ENCODE measurements around the gene CEACAM19.
A peak's percentile ranks its signal among the peaks of the same experiment; 100 is the strongest.
"Not testable (repeated sequence)": the region's sequence is repeated elsewhere in the genome, so short reads cannot be mapped to it uniquely, and the experiment has no call there.

The CEACAM19 gene

DNA sequence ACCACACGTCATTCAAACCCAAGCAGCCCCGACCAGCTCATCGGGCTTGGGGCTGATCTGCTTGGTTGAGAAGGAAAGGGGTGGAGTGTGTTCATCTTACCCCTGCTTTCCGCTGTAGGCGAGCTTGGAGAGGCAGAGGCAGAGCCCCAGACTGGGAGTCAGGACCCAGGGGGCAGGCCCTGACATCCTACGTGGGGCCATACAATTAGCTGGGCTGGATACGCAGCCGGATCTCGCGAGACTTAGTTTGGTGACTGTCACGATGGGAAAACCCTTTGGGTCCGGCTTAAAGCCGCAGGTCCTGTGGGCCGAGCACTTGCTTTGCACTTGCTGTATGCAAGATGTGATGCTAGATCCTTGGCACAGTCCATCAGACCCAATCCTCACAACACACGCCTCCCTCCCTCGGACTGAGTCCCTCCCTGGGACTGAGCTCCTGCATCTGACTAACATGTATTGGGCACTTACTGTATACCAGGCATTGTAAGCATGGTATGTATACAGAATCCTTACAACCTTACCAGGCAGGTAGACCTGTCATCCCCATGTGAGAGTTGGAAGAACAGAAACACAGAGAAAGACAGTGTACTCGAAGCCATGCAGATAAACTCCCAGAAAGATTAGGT, 31.4 kb downstream of the CEACAM19 start:
- no peak for DNase-seq

DNA sequence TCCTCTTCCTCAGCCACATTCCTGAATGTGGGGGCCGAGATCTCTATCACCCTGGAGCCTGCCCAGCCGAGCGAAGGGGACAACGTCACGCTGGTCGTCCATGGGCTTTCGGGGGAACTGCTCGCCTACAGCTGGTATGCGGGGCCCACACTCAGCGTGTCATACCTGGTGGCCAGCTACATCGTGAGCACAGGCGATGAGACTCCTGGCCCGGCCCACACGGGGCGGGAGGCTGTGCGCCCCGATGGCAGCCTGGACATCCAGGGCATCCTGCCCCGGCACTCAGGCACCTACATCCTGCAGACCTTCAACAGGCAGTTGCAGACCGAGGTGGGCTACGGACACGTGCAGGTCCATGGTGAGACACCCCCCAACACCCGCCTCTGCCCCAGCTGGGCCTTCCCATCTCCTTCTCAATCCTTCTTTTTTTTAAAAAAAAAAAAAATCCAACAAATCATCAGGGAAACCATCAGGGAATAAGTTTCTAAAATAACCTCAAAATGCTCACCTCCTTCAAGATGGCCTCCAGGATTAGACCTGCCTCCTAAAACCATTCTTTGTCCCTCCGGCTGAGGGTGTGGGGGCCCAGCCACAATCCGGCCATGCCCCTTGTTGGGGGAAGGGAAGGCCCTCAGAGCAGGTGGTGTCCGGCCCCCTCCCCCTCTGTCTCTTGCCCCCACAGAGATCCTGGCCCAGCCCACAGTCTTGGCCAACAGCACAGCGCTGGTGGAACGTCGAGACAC, 32.2 kb downstream of the CEACAM19 start:
- DNase-seq = no peak

DNA sequence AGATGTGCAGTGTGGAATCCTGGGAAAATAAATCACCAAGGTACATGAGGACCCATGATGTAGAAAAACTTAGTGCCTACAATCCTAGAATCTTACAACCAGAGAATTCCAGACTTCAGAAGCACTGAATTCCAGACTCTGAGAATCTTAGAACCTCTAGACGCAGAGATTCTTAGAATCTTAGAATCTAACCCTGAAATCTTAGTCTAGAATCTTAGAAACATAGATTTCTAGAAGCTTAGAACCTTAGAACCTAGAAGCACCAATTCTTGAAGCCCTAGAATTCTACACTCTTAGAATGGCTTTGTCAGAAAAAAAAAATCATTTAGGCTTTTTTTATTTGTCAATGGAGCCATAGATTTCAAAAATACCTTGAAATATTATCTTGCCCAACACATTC, 33.7 kb downstream of the CEACAM19 start:
- no peak for DNase-seq

DNA sequence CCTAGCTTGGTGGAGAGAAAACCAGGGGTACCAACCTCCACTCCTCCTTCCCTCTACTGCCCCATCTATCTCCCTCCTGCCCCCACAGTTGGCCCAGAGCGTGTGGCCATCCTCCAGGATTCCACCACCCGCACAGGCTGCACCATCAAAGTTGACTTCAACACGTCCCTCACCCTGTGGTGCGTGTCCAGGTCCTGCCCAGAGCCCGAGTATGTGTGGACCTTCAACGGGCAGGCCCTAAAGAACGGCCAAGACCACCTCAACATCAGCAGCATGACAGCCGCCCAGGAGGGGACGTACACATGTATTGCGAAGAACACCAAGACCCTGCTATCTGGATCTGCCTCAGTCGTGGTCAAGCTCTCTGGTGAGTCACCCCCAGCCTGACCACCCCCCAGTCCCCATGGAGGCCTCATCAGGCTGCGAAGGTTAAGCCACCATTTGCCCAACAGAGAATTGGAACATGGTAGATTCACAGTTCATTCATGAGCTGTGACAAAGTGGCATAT, 34.3 kb downstream of the CEACAM19 start:
- DNase-seq = no peak

DNA sequence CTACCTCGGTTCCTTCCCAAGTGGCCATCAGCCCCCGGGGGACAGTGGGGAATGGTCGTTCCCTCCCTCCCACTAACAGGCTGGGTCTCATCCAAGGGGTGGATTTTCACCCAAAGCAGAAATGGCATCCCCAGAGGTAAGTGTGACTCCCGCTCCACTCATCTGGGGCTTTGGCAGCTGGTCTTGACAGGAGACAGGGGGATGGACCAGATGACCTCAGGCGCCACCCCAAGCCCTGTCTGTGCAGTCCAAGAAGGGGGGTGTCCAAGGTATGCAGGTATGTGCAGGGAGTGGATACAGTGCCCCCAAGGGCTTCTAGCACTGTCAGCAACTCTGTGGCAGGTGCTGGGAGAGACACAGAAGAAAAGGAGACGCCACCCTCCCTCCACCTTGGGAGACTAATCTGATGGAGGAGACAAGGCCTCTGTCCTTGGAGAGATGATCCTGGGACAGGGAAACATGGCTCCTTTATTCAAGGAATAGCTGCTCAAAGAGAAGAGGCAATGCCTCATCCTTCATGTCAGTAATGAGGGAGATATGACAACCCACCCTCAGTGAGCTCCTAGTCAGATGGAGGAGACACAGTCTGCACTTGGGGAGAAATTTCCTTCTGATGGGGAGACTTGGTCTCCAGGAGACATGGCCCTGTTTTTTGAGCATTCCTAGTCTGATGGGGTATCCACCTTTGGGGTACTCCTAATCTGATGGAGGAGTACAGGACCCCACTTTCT, 35.4 kb downstream of the CEACAM19 start:
- DNase-seq = no peak

DNA sequence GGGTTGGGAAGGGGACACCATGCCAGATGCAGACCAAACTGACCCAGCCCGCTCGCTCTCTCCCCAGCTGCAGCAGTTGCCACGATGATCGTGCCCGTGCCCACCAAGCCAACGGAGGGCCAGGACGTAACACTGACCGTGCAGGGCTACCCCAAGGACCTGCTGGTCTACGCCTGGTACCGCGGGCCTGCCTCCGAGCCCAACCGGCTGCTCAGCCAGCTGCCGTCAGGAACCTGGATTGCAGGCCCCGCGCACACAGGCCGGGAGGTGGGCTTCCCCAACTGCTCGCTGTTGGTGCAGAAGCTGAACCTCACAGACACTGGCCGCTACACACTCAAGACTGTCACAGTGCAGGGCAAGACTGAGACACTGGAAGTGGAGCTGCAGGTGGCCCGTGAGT, 36.5 kb downstream of the CEACAM19 start:
- DNase-seq = no peak

DNA sequence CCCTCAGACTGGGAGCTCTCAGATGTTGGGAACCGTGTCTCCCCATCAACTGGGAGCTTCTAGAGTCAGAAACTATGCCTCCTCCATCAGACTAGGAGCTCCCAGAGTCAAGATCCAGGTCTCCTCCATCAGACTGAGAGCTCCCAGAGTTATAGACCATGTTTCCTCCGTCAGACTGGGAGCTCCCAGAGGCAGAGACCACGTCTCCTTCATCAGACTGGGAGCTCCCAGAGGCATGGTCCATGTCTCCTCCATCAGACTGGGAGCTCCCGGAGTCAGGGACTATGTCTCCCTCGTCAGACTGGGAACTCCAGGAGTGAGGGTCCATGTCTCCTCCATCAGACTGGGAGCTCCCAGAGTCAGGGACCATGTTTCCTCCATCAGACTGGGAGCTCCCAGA, 37.7 kb downstream of the CEACAM19 start:
- DNase-seq = no peak

DNA sequence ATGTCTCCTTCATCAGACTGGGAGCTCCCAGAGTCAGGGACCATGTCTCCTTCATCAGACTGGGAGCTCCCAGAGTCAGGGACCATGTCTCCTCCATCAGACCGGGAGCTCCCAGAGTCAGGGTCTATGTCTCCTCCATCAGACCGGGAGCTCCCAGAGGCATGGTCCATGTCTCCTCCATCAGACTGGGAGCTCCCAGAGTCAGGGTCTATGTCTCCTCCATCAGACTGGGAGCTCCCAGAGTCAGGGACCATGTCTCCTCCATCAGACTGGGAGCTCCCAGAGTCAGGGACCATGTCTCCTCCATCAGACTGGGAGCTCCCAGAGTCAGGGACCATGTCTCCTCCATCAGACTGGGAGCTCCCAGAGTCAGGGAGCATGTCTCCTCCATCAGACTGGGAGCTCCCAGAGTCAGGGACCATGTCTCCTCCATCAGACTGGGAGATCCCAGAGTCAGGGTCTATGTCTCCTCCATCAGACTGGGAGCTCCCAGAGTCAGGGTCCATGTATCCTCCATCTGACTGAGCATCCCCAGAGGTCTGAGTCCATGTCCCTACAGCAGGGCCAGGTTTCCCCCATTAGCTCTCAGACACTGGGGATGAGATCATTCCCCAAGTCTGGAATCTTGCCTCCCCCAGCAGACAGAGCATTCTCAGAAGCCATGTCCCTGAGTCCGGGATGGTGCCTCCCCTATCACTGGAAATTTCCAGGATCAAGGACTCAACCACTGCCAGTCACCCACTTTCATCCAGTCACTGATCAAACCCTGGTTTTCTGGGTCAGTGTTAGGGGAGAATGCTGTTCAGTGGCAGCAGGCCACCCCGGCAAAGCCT, 38.4 kb downstream of the CEACAM19 start:
- not testable (repeated sequence) for DNase-seq

DNA sequence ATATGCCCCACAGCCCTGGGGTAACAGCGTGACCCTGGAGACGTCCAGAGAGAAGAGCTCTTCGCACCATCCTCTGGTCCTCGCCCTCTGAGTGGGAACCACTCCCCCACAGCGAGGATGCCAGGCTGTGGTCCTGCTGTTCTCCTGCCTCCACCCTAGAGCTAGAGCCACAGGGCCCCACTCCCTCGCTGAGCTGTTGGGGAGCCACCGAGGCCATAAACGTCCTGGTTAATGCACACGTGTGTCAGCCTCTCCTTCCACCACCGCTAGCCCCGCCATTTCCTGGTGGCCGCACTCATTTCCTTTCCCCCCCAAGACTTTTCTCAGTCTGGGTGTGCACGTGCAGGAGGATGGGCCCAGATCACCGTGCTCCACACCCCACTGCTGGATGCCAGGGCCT, 39.2 kb downstream of the CEACAM19 start:
- DNase-seq = no peak

DNA sequence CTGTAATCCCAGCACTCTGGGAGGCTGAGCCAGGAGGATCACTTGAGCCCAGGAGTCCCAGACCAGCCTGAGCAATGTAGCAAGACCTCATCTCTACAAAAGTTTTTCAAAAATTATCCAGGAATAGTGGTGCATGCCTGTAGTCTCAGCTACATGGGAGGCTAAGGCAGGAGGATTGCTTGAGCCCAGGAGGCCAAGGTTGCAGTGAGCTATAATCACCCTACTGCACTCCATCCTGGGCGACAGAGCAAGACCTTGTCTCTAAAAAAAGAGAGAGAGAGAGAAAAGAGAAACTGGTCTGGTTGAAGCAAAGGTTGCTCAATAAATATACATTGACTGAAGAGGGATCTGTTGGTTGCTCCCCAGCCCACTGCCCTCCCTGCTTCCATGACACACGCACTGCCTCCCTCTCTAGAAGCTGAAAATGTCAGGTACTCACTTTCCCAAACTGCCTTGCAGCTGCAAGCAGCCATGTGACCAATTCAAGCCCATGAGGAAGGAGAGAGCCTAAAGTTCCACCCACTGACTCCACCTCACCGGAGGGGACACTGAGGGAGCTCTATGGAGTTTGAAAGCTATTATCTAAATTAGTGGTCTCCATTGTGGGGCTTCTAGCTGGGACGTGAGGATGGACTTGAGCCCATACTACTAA, 41.7 kb downstream of the CEACAM19 start:
- no peak for DNase-seq

DNA sequence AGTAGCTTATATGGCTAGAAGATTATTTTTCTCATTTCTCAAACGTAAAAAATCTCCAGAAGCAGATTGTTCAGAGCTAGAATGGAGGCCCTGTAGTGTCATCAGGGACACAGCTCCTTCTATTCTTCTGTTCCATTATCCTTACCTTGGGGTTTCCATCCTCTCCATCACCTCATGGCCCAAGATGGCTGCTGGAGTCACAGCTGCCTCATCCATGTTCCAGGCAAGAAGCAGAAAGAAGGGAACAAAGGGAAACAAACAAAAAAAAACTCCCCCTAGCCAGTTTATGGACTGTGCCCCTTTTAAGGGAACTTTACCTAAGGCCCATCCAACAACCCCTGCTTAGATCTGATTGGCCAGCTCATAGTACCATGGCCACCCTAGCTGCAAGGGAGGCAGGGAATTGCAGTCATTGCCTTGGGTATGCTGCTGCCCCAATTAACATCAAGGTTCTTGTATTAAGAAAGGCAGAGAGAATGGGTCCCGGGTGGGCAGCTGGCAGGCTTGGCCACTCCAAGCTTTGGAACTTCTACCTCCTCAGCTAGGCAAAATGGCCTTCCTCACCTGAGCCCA, 43.4 kb downstream of the CEACAM19 start:
- no peak for DNase-seq

DNA sequence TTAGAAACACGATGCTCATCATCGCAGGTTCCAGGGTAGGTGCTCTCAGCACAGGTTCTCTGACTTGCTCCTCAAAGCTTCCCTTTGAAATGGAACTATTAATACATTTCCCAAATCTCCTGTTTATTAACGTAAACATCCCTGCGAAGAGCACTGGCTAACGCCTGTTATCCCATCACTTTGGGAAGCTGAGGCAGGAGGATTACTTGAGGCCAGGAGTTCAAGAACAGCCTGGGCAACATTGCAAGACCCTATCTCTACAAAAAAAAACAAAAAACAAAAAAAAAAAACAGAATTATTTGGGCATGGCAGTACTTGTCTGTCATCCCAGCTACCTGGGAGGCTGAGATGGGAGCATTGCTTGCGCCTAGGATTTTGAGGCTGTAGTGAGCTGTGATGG, 46.3 kb downstream of the CEACAM19 start:
- DNase-seq = no peak

DNA sequence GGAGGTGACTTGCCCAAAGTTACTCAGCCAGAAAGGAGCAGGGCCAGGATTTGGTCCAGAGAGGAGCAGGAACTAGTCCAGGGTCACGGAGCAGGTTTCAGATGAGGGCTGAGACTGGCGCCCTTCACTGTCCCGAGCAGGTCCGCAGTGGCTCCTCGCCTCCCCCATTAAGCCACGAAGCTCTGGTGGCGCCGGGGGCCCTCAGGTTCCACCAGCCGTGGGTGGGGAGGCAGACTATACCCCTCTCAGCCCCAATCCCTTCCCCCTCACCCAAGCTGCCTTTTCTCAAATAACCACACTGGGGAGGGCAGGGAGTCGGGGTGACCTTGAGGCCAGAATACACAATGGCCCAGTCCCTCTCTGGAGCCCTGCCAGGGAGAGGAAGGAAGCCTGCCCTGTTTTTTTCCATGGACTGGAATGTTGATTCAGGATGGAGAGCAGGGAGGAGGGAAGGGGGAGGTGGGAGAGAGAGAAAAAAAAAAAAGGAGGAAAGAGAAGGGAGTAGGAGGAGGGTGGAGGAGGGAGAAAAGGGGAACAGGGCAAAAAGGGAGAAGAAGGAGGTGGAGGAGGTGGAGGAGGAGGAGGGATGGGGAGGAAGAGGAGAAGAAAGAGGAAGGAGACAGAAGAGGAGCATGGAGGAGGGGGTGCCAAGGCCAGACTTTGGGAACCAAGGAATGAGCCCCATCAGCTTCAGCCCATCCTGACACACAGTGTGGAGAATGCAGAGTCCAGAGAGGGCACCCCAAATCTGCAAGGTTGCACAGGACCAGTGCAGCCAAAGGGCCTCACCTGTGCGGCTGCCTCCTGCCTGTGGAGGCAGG, 47.4 kb downstream of the CEACAM19 start:
- peak; percentile 48 for DNase-seq

DNA sequence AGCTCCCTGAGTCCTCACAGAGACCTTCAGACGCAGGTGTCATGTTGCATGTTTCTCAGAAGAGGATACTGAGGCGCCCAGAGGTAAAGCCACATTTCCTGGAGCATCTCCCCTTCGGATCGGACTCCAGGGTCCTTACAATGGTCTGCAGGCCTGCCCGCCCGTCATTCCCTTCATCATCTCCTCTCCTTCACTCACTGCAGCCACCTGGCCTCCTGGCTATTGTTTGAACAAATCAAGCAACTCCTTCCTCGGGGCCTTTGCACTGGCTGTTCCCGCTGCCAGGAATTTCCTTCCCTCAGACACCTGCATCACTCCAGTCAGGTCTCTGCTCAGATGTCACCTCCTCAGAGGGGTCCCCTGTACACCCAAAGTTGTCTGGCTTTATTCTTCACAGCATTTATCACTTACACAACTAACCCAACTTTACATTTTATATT, 48.0 kb downstream of the CEACAM19 start:
- no peak for DNase-seq

DNA sequence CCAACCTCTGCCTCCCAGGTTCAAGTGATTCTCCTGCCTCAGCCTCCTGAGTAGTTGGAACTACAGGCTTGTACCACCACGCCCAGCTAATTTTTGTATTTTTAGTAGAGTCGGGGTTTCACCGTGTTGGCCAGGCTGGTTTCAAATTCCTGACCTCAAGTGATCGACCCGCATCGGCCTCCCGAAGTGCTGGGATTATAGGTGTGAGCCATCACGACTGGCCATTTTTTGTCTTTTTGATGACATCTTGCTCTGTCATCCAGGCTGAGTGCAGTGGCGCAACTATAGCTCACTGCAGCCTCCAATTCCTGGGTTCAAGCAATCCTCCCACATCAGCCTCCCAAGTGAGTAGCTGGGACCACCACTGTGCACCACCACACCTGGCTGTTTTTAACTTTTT, 49.1 kb downstream of the CEACAM19 start:
- not testable (repeated sequence) for DNase-seq

DNA sequence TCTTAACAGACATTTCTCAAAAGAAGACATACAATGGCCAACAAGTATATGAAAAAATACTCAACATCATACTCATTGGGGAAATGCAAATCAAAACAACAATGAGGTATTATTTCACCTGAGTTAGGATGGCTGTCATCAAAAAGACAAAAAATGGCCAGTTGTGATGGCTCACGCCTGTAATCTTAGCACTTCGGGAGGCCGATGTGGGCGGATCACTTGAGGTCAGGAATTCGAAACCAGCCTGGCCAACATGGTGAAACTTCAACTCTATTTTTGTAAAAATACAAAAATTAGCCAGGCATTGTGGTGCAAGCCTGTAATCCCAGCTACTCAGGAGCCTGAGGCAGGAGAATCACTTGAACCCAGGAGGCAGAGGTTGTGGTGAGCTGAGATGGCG, 49.7 kb downstream of the CEACAM19 start:
- no peak for DNase-seq

DNA sequence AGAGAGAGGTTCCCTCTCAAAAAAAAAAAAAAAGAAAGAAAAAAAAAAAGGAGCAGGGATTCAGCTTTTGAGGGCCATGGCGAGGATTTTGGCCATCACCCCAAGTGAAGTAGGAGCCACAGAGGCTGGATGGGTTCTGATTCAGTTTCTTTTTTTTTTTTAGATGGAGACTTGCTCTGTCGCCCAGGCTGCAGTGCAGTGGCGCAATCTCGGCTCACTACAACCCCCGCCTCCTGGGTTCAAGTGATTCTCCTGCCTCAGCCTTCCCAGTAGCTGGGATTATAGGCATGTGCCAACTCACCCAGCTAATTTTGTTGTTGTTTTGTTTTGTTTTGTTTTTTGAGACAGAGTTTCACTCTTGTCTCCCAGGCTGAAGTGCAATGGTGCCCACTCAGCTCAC, 50.1 kb downstream of the CEACAM19 start:
- not testable (repeated sequence) for DNase-seq

DNA sequence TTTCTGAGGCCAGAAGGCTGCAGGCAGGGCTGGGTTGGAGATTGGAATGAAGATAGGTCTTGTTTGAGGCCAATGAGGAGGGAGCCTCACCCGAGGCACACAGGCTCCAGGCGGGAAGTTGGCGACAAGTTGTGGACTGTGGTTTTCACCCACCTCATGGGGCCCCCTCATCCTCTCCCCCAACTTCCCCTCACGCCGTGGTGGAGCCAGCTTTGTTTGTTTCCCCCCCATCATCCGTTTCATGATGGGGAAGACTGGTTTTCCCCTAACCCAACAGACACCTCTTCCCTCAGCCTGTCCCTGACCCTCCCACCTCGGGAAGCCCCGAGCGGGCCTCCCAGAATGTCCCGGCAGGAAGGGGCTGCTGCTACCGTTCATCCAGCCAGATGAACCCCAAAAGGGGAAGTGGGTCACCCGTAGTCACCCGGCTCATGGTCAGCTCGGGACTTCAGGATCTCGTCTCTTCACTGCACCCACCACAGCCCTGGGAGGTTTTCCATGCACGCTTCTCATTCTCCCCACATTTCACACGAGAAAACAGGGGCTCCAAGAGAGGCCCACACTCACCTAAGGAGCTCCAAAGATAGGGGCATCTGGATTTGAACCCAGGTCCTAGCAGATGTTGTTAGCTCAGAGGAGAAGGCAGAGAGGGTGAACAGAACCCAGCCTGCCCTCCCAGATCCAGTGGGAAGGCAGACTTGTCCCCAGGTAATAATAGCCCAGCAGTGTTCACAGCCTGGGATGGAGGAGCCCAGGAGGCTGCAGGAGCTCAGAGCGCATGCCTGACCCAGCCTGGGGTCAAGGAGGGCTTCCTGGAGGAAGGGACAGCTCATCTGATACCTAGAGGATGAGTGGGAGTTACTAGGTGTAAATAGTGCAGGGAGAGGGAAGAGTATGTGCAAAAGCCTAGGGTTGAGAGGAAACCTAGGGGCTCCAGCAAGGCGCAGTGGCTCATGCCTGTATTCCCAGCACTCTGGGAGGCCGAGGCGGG, 51.1 kb downstream of the CEACAM19 start:
- no peak for DNase-seq

DNA sequence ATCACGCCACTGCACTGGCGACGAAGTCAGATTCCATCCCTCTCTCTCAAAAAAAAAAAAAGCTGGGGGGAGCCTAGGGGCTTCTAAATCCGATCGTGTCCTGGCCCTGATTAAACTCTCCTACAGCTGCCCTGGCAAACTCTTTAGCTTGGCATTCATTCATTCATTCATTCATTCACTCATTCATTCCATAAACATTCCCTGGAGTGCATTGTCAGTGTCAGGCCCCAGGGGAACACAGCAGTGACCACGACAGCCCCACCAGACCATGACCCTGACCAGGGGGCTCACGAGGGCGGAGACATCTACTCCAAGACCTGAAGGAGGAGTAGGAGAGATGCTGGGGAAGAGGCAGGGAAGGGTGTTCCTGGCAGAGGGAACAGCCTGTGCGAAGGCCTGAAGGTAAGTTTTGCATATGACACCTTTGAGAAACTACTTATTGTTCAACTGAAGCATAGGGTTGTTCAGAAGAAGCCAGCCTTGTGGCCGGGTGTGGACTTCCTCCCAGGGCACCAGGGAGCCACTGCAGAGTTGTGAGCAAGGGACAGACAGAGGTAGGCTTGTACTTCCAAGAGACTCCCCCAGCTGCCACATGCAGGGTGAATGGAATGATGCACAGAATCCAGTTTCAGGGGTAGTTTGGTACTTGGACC, 52.1 kb downstream of the CEACAM19 start:
- DNase-seq = no peak

Data from kidney glomerular epithelial cell (primary cell).